RWPE1 (cell line): ENCODE data around the gene RFX2.
A peak's percentile ranks its signal among the peaks of the same experiment; 100 is the strongest.

Source experiments
- CTCF ChIA-PET: fragments of 350-600 bp; sonication (Branson Sonifier 250); formaldehyde crosslinking; extraction: SDS; loops from one replicate; lab custom pipeline; 2021; lab: Yijun Ruan, JAX
- POLR2A ChIA-PET: fragments of 400-600 bp; formaldehyde crosslinking; extraction: SDS; loops from one replicate; lab custom pipeline; 2020; ENCODE audit warnings: antibody characterized with exemption; ENCODE audit not compliant: low non-redundant PET; lab: Yijun Ruan, JAX
- DNase-seq: peaks from one replicate; pipeline ENCODE4 v3.0.0; 2012; ENCODE audit warnings: low spot score
- H3K27ac ChIP-seq: fragments of 450-650 bp; 2 replicates; pipeline ENCODE4 v1.5.1; 2017
- TF ChIP-seq, protein P1 (sequence below): fragments of 450-650 bp; conservative IDR thresholded peaks from 2 replicates; pipeline ENCODE4 v1.5.1; 2017; ENCODE audit warnings: low read depth, mild to moderate bottlenecking

RFX2 gene

DNA sequence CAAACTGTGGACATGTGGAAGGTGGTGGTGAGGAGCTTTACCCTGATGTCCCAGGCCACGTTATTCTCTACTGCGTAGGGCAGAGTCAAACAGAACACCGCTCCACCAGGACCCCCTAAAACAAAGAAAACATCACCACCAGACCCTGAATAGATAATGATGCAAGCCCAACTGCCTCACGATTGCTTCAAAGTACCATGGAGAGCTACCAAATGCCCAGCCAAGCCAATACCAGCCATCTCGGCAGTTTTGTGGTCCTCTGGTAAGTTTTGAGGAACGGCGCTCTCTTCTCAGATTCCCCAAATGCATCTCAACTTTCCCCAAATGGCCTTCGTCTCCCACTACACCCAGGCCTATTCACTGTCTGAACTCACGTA is 138.0 kb downstream of the RFX2 start:
- CTCF ChIA-PET, result no interaction called here
- no peak for DNase-seq
- H3K27ac ChIP-seq, result no peak overlapping the region
- POLR2A ChIA-PET, result no interaction called here
- TF ChIP-seq, protein P1, sequence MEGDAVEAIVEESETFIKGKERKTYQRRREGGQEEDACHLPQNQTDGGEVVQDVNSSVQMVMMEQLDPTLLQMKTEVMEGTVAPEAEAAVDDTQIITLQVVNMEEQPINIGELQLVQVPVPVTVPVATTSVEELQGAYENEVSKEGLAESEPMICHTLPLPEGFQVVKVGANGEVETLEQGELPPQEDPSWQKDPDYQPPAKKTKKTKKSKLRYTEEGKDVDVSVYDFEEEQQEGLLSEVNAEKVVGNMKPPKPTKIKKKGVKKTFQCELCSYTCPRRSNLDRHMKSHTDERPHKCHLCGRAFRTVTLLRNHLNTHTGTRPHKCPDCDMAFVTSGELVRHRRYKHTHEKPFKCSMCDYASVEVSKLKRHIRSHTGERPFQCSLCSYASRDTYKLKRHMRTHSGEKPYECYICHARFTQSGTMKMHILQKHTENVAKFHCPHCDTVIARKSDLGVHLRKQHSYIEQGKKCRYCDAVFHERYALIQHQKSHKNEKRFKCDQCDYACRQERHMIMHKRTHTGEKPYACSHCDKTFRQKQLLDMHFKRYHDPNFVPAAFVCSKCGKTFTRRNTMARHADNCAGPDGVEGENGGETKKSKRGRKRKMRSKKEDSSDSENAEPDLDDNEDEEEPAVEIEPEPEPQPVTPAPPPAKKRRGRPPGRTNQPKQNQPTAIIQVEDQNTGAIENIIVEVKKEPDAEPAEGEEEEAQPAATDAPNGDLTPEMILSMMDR, result no peak

DNA sequence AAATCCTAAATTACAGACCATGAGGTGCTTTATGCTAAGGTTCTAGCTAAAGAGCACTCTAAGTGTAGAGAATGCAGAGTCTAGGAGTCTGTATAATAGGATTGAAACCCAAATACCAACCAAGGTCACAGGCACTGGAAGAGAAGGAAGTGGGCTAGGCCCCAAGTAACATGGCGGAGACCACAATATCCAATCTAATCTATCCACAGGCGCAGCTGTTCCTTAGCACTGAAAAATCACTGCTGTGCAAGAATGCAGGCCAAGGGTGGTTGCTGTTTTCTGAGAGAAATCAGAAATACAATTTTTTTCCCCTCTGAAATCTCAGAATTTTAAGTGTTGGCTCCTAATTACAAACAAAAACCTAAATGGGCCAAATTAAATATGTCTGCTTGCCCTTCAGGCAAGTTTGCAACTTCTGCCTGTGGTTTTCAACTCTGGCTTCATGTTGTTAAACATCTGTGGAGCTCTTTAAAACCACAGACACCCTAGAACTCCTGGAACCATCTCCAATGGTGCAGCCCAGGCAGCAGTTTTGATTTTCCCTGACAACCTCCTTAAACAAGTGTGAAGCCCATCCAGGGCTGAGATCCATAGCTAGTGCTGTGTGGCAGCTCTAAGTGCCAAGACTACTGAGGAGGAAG is 138.5 kb downstream of the RFX2 start:
- DNase-seq, result no peak
- CTCF ChIA-PET, result no interaction called here
- POLR2A ChIA-PET, result no interaction called here
- H3K27ac ChIP-seq, result no peak overlapping the region
- TF ChIP-seq, protein P1, result no peak

DNA sequence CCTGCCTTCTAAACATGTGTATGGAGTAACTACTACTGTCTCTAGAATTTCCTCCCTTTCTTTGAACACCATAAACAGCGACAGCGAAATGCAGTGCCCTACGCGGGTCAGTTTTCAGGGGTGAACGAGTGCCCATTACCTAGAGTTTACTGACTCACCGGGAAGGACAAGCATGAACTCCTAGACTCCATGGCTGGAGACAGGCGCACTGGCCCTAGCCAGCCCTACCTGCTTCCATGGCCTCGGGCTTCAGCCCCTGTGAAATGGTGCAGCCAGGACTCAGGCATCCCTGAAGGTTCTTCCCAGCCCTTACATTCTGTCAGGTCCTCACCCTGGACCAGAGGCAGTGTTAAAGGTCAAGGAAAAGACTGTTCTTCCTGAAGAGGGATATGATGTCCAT is 140.8 kb downstream of the RFX2 start:
- peak overlapping the region; percentile 93 for H3K27ac ChIP-seq
- no peak for DNase-seq
- ChIA-PET POLR2A (no interaction called here), CTCF (interaction anchor here (1.2 kb wide), 1 partner anchor 10 kb away, joined by 3 read pairs; no protein-coding TSS in a partner anchor)
- TF ChIP-seq, protein P1, result no peak

DNA sequence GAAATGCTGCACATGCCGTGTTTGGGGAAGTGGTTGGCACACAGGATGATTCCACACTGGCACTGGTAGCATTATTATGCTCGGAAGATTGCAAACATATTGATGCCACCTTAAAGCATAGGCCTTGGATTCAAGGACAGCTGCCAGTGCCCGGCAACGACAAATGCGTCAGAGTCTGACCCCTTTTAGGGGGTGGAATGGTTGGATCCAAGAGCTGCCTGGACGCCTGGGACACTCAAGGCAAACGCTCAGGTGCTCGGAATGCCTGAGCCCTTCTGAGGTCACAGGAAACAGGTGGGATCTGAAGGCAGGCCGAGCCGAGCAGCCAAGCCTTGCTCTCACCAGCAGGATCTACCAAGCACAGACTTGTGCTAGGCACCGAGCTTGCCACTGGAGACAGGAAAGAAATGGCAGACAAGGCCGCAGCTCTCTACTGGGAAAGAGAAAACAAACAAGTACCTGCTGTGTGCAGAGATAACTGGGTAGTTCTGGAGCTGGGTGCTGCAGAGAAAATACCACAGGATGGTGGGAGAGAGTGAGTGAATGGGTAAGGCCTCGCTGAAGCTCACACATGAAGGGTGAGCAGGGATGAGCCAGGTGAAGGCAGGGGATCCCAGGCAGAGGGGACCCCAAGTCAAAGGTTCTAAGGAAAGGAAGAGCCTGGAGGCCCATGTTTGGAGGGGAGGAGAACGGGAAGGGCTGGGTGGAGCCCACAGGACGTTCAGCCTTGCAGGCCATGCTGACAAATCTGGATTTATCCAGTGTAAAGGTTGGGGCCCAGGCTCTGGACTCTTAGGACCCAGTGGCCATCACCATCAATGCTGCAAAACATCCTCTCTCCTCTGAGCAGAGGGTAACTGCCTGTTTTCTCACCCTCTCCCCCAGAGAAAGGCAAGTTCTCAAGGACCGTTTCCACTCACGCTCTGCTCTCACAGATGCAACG is 141.6 kb downstream of the RFX2 start:
- TF ChIP-seq, protein P1, result no peak
- POLR2A ChIA-PET, result no interaction called here
- DNase-seq, result peak; percentile 66
- CTCF ChIA-PET, result interaction anchor here (0.6 to 1.8 kb wide), 11 partner anchors 9 to 1648 kb away, joined by 3 to 7 read pairs (median 4); partner anchors contain the start of gene RANBP3
- H3K27ac ChIP-seq, result peak overlapping the region; percentile 93

DNA sequence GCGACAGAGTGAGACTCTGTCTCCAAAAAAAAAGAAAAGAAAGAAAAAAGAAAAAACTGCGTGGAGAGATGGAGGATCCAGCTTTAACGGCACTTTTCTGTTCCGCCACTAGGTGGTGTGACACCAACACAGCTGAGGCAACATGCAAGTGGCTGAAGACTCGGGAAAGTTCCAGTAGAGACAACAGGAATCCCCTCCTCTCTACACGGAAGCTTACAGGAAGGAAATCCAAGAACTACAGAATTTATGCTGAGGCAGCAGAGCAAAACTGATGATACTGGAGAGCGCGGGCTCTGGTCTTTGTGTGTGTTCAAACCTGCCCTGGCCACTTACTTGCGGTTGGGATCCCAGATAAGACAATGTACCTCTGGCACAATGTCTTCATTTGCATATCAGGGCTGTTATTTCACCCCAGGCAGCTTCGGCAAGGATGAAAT is 142.3 kb downstream of the RFX2 start:
- ChIA-PET POLR2A (no interaction called here), CTCF (interaction anchor here (0.5 to 1.8 kb wide), 15 partner anchors 8 to 1649 kb away, joined by 3 to 7 read pairs (median 4); partner anchors contain the start of genes CAPS and RANBP3)
- TF ChIP-seq, protein P1, result peak; percentile 93
- peak overlapping the region; percentile 93 for H3K27ac ChIP-seq
- DNase-seq, result peak; percentile 85

DNA sequence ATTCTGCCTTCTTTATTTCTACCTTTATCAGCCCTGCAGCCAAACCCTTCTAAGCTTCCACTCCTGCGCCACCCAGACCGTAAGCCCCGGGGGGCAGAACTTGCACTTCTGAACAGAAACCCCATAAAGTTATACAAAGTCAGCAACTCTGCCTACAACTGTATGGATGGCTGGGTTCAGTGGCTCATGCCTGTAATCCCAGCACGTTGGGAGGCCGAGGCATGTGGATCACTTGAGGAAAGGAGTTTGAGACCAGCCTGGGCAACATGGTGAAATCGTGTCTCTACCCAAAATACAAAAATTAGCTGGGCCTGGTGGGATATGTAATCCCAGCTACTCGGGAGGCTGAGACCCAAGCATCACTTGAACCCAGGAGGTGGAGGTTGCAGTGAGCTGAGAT is 142.7 kb downstream of the RFX2 start:
- no peak for DNase-seq
- ChIA-PET POLR2A (no interaction called here), CTCF (interaction anchor here (0.5 to 1.8 kb wide), 11 partner anchors 8 to 1556 kb away, joined by 3 to 5 read pairs (median 4); partner anchors contain the start of gene CAPS)
- TF ChIP-seq, protein P1, result no peak
- H3K27ac ChIP-seq, result peak overlapping the region; percentile 93
